ENCODE results near the gene C6orf118.

Gene C6orf118

DNA sequence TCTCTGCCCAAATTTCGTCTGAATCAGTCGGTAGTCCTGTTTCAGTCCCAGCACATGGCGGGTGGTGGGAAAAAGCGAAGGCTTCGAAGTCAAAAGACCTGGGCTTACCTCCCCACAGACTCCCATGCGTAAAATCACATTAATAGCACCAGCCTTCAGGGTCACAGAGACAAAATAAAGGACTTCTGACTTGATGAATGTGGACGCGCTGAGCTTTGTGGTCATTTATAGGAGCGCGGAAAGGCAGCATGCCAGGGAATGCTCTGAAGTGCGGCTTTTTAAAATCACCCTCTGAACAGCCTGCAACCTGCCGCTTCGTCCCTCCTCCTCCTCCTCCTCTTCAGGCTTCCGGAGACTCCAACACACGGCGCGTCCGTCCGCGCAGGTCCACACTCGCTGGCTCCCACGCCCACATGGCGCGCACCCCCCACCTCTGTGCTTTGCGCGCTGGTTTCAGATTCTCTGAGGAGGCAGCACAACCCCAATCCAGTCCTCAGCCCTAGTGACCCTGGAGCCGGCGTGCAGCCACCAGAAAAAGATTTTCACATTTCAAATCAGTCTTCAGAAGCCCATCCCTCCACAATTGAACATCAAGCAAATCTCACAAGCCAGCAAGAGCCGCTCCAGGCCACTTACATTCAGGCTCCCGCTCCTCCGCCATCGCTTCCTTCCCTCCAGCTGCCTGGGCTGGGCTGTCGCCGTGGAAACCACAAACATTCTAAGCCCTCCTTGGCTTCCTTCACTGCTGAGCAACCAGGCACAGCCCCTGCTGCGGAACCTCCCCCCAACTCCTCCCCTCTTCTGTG lies at the start of gene C6orf118:
Gene C6orf118, minus strand, starts transcription at position 680 of the 806 bp plus-strand sequence. Its CDS starts 19 bp downstream, at position 661.
- DNase-seq, result no peak

DNA sequence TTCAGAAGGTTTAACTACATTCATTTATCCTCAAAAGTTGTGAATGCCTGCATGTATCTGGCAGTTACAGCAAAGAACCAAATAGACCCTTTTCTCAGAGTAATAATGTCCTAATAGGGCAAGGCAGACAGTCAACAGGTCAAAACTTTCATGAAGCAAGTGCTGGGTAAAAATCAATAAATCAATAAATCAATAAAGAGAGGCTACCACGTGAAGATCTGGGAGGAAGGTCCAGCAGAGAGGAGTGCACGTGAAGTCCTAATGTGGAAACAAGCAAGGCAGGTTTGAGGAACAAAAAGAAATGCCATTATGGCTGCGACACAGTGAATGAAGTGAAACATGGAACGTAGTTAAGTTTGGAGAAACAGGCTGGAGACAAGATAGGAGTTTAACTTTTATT lies 36.3 kb upstream of the C6orf118 start:
- no peak for DNase-seq

- DNase-seq, result no peak
Observed at GRCh38 chr6:165340532-165340931, 31.1 kb upstream of the C6orf118 start.

DNA sequence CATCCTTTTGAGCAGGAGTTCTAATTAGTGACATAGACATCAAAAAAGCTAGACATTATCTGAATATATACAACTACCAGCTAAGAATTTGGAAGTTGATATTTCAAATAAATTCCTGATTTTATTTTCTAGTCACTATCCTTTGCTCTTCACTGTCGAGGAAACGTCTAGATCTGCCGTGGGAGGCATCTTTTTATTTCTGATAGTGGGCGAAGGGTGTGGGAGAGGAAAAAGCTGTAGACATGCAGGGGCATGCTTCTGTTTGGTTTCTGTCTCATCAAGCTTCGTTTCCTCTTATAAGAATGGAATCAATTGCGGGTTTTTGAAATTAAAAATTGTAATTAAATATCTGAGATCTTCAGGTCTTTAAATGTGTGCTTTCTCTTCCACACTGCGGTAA lies 16.2 kb upstream of the C6orf118 start:
- no peak for DNase-seq

- DNase-seq, result no peak
Observed at GRCh38 chr6:165321555-165322145, 12.2 kb upstream of the C6orf118 start.

- DNase-seq, result no peak
Observed at GRCh38 chr6:165321150-165321549, 11.7 kb upstream of the C6orf118 start.

- DNase-seq, result no peak
Observed at GRCh38 chr6:165317723-165318122, 8.3 kb upstream of the C6orf118 start.

DNA sequence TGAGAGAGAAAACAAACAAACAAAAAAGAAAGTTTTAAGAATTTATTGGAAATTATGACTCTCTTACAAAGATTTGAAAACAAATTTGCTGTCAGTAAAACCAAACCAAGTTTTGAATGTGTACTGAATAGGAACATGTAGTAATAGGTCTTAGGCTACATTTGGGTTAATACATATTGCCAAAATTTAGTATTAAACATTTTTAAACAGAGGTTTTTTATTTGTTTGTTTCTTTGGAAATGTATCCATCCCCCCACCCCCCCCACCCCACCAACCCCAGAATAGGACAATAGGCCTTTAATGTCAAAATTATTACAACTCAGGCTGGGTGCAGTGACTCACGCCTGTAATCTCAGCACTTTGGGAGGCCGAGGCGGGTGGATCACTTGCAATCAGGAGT lies 2.5 kb downstream of the C6orf118 start:
- DNase-seq, result no peak

- DNase-seq, result no peak
Observed at GRCh38 chr6:165301372-165302246, 7.8 kb downstream of the C6orf118 start.

DNA sequence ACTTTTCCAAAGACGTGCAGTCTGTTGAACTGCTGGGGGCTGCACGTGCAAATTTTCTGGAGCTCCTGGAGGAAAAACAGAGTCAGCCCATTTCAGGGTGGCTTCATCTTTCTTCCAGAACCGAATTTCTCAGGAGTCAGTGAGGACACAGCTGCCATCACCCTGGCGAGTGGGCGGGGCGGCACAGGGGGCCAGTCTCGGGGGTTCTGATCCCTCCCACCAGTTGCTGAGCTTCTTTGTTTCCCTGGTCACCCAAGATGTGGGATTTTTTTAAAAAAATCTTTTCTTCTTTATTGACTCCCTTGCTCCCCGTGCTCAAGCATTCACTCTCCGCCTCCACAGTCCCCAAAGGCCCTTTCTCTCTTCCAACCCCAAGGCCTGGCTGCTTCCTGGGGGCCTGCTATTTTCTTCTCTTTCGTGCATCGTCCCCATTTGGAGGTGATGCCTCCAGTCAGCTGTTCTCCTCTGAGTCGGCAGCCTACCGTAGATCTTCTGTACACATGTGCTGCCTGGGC lies 8.9 kb downstream of the C6orf118 start:
- DNase-seq, result no peak

- no peak for DNase-seq
Observed at GRCh38 chr6:165298875-165299274, 10.5 kb downstream of the C6orf118 start.

DNA sequence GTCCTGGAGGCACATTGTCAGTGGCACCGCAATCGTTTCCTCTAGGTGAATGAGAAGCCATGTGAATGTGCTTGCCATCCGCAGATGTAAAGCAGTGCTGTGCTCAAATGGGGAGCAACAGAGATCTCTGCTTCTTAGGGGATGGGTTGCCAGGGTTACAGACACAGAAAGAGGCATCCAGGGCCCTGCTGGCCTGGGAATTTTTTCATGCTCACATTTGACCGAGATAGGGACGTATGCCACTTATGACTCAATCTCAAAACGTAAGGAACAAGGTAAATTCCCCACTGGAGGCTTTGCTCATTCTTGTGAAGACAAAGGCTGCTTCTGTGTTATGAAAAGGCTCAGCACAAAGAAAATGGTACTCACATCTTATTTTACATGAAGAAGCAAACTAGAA lies 11.0 kb downstream of the C6orf118 start:
- no peak for DNase-seq

DNA sequence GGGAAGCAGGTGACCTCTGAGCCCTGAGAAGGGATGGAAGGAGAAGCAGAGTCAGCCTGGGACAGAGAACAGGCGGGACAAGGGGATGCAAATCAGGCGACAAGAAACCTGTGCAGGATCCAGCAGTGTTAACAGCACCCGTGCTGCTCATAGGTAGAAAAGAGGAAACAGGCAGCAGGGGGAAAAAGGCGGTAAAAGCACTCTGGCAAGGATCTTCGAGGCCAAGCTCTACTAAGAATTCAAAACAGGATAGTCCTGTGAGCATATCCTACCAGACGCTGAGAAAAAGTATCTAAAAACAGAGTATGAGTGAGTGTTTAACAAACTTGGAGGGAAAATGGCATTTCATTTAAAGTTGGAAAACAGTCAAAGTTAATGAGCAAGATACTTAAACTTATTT lies 16.7 kb downstream of the C6orf118 start:
- DNase-seq, result no peak

GRCh38 chr6:165274611-165275010 lies 34.8 kb downstream of the C6orf118 start:
- DNase-seq, result no peak

- no peak for DNase-seq
Observed at GRCh38 chr6:165272585-165272984, 36.8 kb downstream of the C6orf118 start.

GRCh38 chr6:165268987-165269386 lies 40.4 kb downstream of the C6orf118 start:
- no peak for DNase-seq

DNA sequence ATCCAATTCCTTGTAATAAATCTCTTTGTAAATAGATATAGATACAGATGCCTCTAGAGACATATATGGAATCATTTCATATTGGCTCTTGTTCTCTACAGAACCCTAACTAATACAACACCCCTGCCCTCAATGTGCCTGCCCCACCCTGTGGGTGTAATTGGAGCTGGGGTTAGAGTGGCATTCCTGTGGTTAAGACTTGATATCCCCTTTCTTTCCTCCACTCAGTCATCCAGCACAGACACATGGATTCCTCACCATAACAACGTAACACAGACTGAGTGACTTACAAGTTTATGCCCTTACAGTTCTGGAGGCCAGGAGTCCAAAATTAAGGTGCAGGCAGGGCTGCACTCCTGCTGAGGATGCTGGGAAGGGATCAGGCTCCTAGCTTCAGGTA lies 42.8 kb downstream of the C6orf118 start:
- DNase-seq, result no peak

DNA sequence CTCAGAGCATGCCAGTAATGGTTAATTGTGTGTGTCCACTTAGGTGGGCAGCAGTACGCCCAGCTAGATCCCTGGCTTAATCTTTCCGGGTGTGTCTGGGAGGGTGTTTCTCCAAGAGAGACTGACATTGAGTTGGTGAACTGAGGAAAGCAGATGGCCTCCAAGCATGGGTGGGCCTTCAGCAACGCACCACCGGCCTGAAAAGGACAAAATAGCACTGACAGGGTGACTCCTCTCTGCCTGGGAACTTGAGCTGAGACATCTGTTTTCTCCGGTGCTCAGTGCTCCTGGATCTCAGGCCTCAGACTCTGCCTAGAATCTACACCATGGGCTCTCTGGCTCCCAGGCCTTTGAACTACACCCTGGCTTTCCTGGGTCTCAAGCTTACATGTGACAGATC lies 43.2 kb downstream of the C6orf118 start:
- no peak for DNase-seq

DNA sequence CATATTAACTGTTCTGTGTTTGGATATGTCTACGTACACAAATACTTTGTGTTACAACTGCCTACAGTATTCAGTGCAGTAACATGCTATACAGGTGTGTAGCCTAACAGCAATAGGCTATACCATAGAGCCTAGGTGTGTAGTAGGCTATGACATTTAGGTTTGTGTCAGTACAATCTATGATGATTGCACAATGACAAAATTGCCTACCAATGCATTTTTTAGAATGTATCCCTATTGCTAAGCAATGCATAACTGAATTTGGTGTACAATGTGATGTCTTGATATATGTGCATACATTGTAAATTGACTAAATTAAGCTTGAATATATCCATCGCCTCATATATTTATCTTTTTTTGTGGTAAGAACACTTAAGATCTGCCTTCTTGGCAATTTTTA lies 48.9 kb downstream of the C6orf118 start:
- DNase-seq, result no peak

GRCh38 chr6:165249808-165250207 lies 59.6 kb downstream of the C6orf118 start:
- no peak for DNase-seq

- DNase-seq, result no peak
Observed at GRCh38 chr6:165245701-165246100, 63.7 kb downstream of the C6orf118 start.

- no peak for DNase-seq
Observed at GRCh38 chr6:165245287-165245686, 64.1 kb downstream of the C6orf118 start.

GRCh38 chr6:165244524-165245247 lies 64.7 kb downstream of the C6orf118 start:
- DNase-seq, result no peak

Data from activated effector memory CD4-positive, alpha-beta T cell treated with anti-CD3 and anti-CD28 coated beads, Interleukin-2, amount 50 U/mL, for 16 hours (primary cell).